HCT116 (cell line): ENCODE data around the gene TBC1D32. TPM values are rescaled to one million over a fixed set of nuclear protein-coding genes. Genes with fewer than 3 reads are reported as not detected.
A peak's percentile ranks its signal among the peaks of the same experiment; 100 is the strongest.
"Not testable (repeated sequence)": the region's sequence is repeated elsewhere in the genome, so short reads cannot be mapped to it uniquely, and the experiment has no call there.

Experiments
- ATAC-seq: fragments of 200-7000 bp; cut with Tn5 transposase; 2 replicates; pipeline ENCODE4 v1.9.1; 2020; ENCODE audit warnings: mild to moderate bottlenecking, moderate library complexity
- BruUV-seq: library from RNA; stranded (reverse); fragments of 400-500 nt; replicated peaks from 2 replicates; lab custom pipeline; 2021; lab: Mats Ljungman, UMichigan
- CTCF ChIA-PET: fragments of 300-600 bp; sonication (Branson Sonifier 250); formaldehyde crosslinking; loops from one replicate; lab custom pipeline; 2021; ENCODE audit warnings: antibody characterized with exemption; lab: Charles Lee
- POLR2A ChIA-PET: fragments of 300-600, 350-600 bp; sonication (Branson Sonifier 250); formaldehyde crosslinking; loops from one replicate; lab custom pipeline; 2021; ENCODE audit warnings: antibody characterized with exemption; lab: Charles Lee
- RAD21 ChIA-PET, 2 experiments: fragments of 300-600 bp; sonication (Branson Sonifier 250); formaldehyde crosslinking; loops; one replicate each; lab custom pipeline; 2023; ENCODE audit warnings: low total read pairs in 2 of 2; ENCODE audit not compliant: uncharacterized antibody in 2 of 2, unreplicated experiment in 2 of 2, low non-redundant PET in 1 of 2; lab: Charles Lee
- DNase-seq: peaks from one replicate; pipeline ENCODE4 v3.0.0-alpha.2; 2010; ENCODE audit warnings: low read depth, low spot score
- H2AFZ ChIP-seq: fragments of 200-600 bp; shearing (Covaris generic), sonication (generic); 2 replicates; pipeline ENCODE4 v1.6.1; 2017; ENCODE audit warnings: low read depth, mixed run types, mixed read lengths, antibody characterized with exemption, low read length; ENCODE audit not compliant: poor library complexity, severe bottlenecking
- H3K27ac ChIP-seq: 2 replicates; pipeline ENCODE4 v1.5.1; 2012; ENCODE audit warnings: low read depth, low read length
- H3K27me3 ChIP-seq: fragments of 200-600 bp; sonication (generic); 2 replicates; pipeline ENCODE4 v1.6.1; 2016; ENCODE audit warnings: mixed run types, low read length, mixed read lengths; ENCODE audit not compliant: insufficient read depth
- H3K36me3 ChIP-seq, 2 experiments: fragments of 200-500 bp in 1 of 2; fragments of 200-600 bp in 1 of 2; sonication (Bioruptor generic) in 1 of 2; sonication (generic) in 1 of 2; 2 replicates each; pipeline versions ENCODE4 v1.5.1 to v1.6.1; 2014 to 2016; ENCODE audit warnings: low read length in 2 of 2, inconsistent platforms in 1 of 2, mixed read lengths in 1 of 2, mixed run types in 1 of 2; ENCODE audit not compliant: insufficient read depth in 2 of 2, control insufficient read depth in 1 of 2
- H3K4me1 ChIP-seq, 2 experiments: fragments of 200-600 bp in 1 of 2; sonication (generic) in 1 of 2; 2 replicates each; pipeline versions ENCODE4 v1.5.1 to v1.6.1; 2012 to 2017; ENCODE audit warnings: low read length in 2 of 2, inconsistent platforms in 1 of 2, mild to moderate bottlenecking in 1 of 2, mixed read lengths in 1 of 2, mixed run types in 1 of 2, moderate library complexity in 1 of 2; ENCODE audit not compliant: insufficient read depth in 2 of 2, control insufficient read depth in 1 of 2
- H3K4me2 ChIP-seq: fragments of 200-600 bp; sonication (generic); 2 replicates; pipeline ENCODE4 v1.6.1; 2017; ENCODE audit warnings: mixed run types, low read length, mixed read lengths
- H3K4me3 ChIP-seq, 2 experiments: fragments of 200-600 bp in 1 of 2; sonication (generic) in 1 of 2; replicated peaks in 1 of 2; 2 replicates each; pipeline ENCODE4 v1.5.1; 2011 to 2016; ENCODE audit warnings: low read length in 2 of 2, control low read depth in 1 of 2, low read depth in 1 of 2, mild to moderate bottlenecking in 1 of 2, mixed read lengths in 1 of 2, mixed run types in 1 of 2
- H3K79me2 ChIP-seq: fragments of 200-600 bp; sonication (generic); 2 replicates; pipeline ENCODE4 v1.6.1; 2017; ENCODE audit warnings: mild to moderate bottlenecking, mixed run types, low read length, moderate library complexity, mixed read lengths; ENCODE audit not compliant: insufficient read depth
- H3K9ac ChIP-seq: fragments of 200-600 bp; sonication (generic); 2 replicates; pipeline ENCODE4 v1.6.1; 2016; ENCODE audit warnings: low read length, mixed read lengths
- H3K9me2 ChIP-seq: fragments of 200-600 bp; sonication (generic), shearing (Covaris generic); 2 replicates; pipeline ENCODE4 v1.6.1; 2017; ENCODE audit warnings: mixed run types, mild to moderate bottlenecking, moderate library complexity; ENCODE audit not compliant: insufficient read depth
- H3K9me3 ChIP-seq, 2 experiments: fragments of 200-500 bp in 1 of 2; fragments of 200-600 bp in 1 of 2; sonication (Bioruptor generic) in 1 of 2; sonication (generic) in 1 of 2; 2 replicates each; pipeline ENCODE4 v1.6.1; 2014 to 2017; ENCODE audit warnings: low read length in 2 of 2, mixed read lengths in 2 of 2, inconsistent platforms in 1 of 2, low read depth in 1 of 2, mild to moderate bottlenecking in 1 of 2, mixed run types in 1 of 2, moderate library complexity in 1 of 2; ENCODE audit not compliant: control insufficient read depth in 1 of 2, insufficient read depth in 1 of 2
- H4K20me1 ChIP-seq: fragments of 200-600 bp; sonication (generic), shearing (Covaris generic); 2 replicates; pipeline ENCODE4 v1.6.1; 2017; ENCODE audit warnings: mixed run types, mild to moderate bottlenecking, moderate library complexity; ENCODE audit not compliant: insufficient read depth
- CEBPB ChIP-seq: IDR thresholded peaks from 2 replicates; pipeline ENCODE4 v1.6.1; 2012; ENCODE audit warnings: low read depth
- EGR1 ChIP-seq: IDR thresholded peaks from 2 replicates; pipeline ENCODE4 v1.6.1; 2012; ENCODE audit warnings: low read depth
- ELF1 ChIP-seq: IDR thresholded peaks from 2 replicates; pipeline ENCODE4 v1.6.1; 2012; ENCODE audit warnings: low read depth, borderline replicate concordance
- EZH2 ChIP-seq: fragments of 200-600 bp; sonication (generic); IDR thresholded peaks from 2 replicates; pipeline ENCODE4 v1.6.1; 2017; ENCODE audit warnings: antibody characterized with exemption, mixed run types
- EZH2phosphoT487 ChIP-seq: fragments of 200-600 bp; IDR thresholded peaks from 2 replicates; pipeline ENCODE4 v1.6.1; 2018; ENCODE audit warnings: antibody characterized with exemption, borderline replicate concordance
- FOSL1 ChIP-seq: IDR thresholded peaks from 2 replicates; pipeline ENCODE4 v1.6.1; 2012; ENCODE audit warnings: low read depth
- POLR2A ChIP-seq: IDR thresholded peaks from 2 replicates; pipeline ENCODE4 v1.7.0; 2011; ENCODE audit warnings: borderline replicate concordance; ENCODE audit not compliant: insufficient read depth, insufficient read length; ENCODE audit errors: extremely low read depth
- POLR2AphosphoS5 ChIP-seq: IDR thresholded peaks from 2 replicates; pipeline ENCODE4 v1.6.1; 2011; ENCODE audit warnings: mild to moderate bottlenecking, low read depth, low read length, moderate library complexity
- RAD21 ChIP-seq: IDR thresholded peaks from 2 replicates; pipeline ENCODE4 v1.6.1; 2012; ENCODE audit warnings: low read depth, mild to moderate bottlenecking
- SIN3A ChIP-seq: IDR thresholded peaks from 2 replicates; pipeline ENCODE4 v1.6.1; 2012; ENCODE audit warnings: low read depth
- YY1 ChIP-seq: IDR thresholded peaks from 2 replicates; pipeline ENCODE4 v1.6.1; 2011; ENCODE audit warnings: low read length, low read depth, moderate library complexity, mild to moderate bottlenecking; ENCODE audit not compliant: insufficient replicate concordance; ENCODE audit errors: extremely low read depth
- ZNF274 ChIP-seq: fragments of 200-500 bp; sonication (Bioruptor generic); IDR thresholded peaks from 2 replicates; pipeline ENCODE4 v1.6.1; 2014; ENCODE audit warnings: mild to moderate bottlenecking, low read depth, low read length, inconsistent platforms
- intact Hi-C: fragments of 100-400 bp; cut with micrococcal nuclease; formaldehyde crosslinking; loops from 2 replicates; pipeline ENCODE4 v1.10.0; 2022
- total RNA-seq: library from RNA; stranded (reverse); gene quantifications from one replicate; pipeline ENCODE4 v1.2.1, GENCODE V29; 2021; ENCODE audit not compliant: unreplicated experiment
- TF ChIP-seq, protein P1 (sequence below), 3 experiments: fragments of 200-600 bp in 1 of 3; sonication (generic) in 1 of 3; IDR thresholded peaks in 2 of 3; conservative IDR thresholded peaks in 1 of 3; 2 replicates each; pipeline ENCODE4 v1.5.1; 2012 to 2017; ENCODE audit warnings: low read depth in 2 of 3, low read length in 2 of 3, antibody characterized with exemption in 1 of 3, borderline replicate concordance in 1 of 3, control low read depth in 1 of 3, mild to moderate bottlenecking in 1 of 3, mixed read lengths in 1 of 3, mixed run types in 1 of 3, moderate library complexity in 1 of 3; ENCODE audit not compliant: insufficient read depth in 1 of 3
- TF ChIP-seq, protein P2 (sequence below): IDR thresholded peaks from 2 replicates; pipeline ENCODE4 v1.6.1; 2012; ENCODE audit warnings: low read depth

Gene TBC1D32
- total RNA-seq, 1 experiment from 2014 or later = 13.8 TPM

DNA sequence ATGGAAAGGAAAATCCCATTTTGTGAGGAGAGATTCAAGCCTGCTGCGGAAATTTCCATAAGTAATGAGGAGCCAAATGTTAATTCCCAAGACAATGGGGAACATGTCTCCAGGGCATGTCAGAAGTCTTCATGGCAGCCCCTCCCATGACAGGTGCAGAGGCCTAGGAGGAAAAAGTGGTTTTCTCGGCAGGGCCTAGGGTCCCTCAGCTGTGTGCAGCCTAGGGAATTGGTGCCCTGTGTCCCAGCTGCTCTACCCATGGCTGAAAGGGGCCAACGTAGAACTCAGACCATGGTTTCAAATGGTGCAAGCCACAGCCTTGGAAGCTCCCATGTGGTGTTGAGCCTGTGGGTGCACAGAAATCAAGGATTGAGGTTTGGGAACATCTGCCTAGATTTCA is 269.9 kb downstream of the TBC1D32 start (continued):
- TF ChIP-seq EZH2phosphoT487 (no peak), CEBPB (no peak), ELF1 (no peak), FOSL1 (no peak), POLR2AphosphoS5 (no peak), EZH2 (no peak), ZNF274 (no peak)

DNA sequence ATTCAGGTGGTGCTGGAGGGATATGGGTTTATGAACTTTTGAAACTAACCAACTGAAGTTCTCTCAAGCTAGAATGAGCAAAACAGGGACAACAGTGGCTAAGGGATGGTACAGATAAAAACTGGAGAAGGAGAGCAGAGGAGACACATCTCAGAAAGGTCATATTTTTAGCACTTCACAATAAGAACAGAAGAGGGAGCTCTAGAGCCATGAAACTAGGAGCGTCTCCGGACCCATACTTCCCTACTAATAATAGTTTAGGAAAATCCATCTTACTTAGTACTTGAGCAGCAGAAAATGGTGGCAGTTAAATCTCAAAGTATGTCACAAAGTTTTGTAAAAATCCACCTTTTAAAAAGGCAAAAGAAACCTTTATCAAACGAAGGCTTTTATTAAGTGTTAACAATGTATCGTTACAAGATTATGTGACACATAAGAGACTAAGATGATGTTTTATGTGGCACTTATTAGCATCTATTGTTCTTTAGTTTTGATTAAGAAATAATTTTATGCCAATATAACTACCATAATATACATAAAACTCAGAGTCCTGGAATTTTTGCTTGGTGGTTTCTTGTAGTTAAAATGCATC is 278.6 kb downstream of the TBC1D32 start:
- no peaks in the 10 kb centered on the region for H3K36me3 ChIP-seq
- no peak overlapping the region for H2AFZ ChIP-seq
- BruUV-seq = no TSS peak
- DNase-seq (peak; percentile 10), ATAC-seq (peak; percentile 87)
- H3K4me1 ChIP-seq = no peaks in the 10 kb centered on the region
- no peaks in the 10 kb centered on the region for H4K20me1 ChIP-seq
- CTCF ChIA-PET = interaction anchor here (0.8 to 2.8 kb wide), 8 partner anchors 11 to 346 kb away, joined by 3 to 12 read pairs (median 4); no protein-coding TSS in a partner anchor
- H3K4me2 ChIP-seq = no peak overlapping the region
- no peak overlapping the region for H3K27ac ChIP-seq
- no peak overlapping the region for H3K9ac ChIP-seq
- TF ChIP-seq RAD21 = peak; percentile 80
- no peak for TF ChIP-seq YY1
- no peak for TF ChIP-seq POLR2A
- TF ChIP-seq, protein P1, sequence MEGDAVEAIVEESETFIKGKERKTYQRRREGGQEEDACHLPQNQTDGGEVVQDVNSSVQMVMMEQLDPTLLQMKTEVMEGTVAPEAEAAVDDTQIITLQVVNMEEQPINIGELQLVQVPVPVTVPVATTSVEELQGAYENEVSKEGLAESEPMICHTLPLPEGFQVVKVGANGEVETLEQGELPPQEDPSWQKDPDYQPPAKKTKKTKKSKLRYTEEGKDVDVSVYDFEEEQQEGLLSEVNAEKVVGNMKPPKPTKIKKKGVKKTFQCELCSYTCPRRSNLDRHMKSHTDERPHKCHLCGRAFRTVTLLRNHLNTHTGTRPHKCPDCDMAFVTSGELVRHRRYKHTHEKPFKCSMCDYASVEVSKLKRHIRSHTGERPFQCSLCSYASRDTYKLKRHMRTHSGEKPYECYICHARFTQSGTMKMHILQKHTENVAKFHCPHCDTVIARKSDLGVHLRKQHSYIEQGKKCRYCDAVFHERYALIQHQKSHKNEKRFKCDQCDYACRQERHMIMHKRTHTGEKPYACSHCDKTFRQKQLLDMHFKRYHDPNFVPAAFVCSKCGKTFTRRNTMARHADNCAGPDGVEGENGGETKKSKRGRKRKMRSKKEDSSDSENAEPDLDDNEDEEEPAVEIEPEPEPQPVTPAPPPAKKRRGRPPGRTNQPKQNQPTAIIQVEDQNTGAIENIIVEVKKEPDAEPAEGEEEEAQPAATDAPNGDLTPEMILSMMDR (IDR thresholded peaks at IDR 0.05 in 2 of 3, conservative IDR thresholded peaks at IDR 0.05 in 1 of 3; ENCODE audit: borderline replicate concordance in 1 of 3, insufficient read depth in 1 of 3, low read depth in 2 of 3, low read length in 2 of 3) = peak; percentile 64 to 74 (median 66)
- TF ChIP-seq, protein P2, sequence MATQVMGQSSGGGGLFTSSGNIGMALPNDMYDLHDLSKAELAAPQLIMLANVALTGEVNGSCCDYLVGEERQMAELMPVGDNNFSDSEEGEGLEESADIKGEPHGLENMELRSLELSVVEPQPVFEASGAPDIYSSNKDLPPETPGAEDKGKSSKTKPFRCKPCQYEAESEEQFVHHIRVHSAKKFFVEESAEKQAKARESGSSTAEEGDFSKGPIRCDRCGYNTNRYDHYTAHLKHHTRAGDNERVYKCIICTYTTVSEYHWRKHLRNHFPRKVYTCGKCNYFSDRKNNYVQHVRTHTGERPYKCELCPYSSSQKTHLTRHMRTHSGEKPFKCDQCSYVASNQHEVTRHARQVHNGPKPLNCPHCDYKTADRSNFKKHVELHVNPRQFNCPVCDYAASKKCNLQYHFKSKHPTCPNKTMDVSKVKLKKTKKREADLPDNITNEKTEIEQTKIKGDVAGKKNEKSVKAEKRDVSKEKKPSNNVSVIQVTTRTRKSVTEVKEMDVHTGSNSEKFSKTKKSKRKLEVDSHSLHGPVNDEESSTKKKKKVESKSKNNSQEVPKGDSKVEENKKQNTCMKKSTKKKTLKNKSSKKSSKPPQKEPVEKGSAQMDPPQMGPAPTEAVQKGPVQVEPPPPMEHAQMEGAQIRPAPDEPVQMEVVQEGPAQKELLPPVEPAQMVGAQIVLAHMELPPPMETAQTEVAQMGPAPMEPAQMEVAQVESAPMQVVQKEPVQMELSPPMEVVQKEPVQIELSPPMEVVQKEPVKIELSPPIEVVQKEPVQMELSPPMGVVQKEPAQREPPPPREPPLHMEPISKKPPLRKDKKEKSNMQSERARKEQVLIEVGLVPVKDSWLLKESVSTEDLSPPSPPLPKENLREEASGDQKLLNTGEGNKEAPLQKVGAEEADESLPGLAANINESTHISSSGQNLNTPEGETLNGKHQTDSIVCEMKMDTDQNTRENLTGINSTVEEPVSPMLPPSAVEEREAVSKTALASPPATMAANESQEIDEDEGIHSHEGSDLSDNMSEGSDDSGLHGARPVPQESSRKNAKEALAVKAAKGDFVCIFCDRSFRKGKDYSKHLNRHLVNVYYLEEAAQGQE = no peak
- no peak for TF ChIP-seq SIN3A
- TF ChIP-seq EGR1 = no peak
- H3K79me2 ChIP-seq = no peaks in the 10 kb centered on the region
- no peaks in the 10 kb centered on the region for H3K27me3 ChIP-seq
- intact Hi-C loops = loop anchor here (1.0 to 10.0 kb wide), 6 partner anchors 167 to 1319 kb away; no protein-coding TSS in a partner anchor
- RAD21 ChIA-PET = no interaction called here
- POLR2A ChIA-PET = no interaction called here
- no peaks in the 10 kb centered on the region for H3K9me3 ChIP-seq
- no peaks in the 10 kb centered on the region for H3K9me2 ChIP-seq
- no peak overlapping the region for H3K4me3 ChIP-seq

DNA sequence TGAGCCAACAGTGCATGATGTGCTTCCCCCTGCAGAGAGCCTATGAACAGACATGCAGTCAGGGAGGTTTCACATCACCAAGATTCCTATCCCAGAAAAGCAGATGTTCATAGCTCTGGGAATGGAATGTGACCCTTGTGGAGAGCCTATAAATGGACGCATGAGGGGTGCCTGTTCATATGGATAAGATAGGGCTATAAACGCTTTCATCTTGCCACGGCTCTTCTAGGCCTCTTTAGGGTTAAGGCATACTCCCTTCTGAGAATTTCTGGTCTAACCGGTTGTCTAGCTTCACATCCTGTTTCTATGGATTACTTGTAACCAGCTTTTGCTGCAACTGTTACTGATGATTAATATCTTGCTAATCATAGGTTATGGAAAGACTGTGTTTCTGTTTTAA is 285.7 kb downstream of the TBC1D32 start:
- ATAC-seq, DNase-seq, H3K9me3 ChIP-seq, H3K36me3 ChIP-seq, BruUV-seq, H3K9ac ChIP-seq, RAD21 ChIA-PET, H4K20me1 ChIP-seq, POLR2A ChIA-PET, H3K4me1 ChIP-seq, H3K9me2 ChIP-seq, intact Hi-C loops, CTCF ChIA-PET, H2AFZ ChIP-seq, H3K4me2 ChIP-seq, H3K27ac ChIP-seq, H3K27me3 ChIP-seq, H3K79me2 ChIP-seq, H3K4me3 ChIP-seq: not testable (repeated sequence)
